ENCODE measurements around the gene INF2. TPM values are rescaled to one million over a fixed set of nuclear protein-coding genes. Genes with fewer than 3 reads are reported as not detected.

INF2 gene
- total and polyA plus RNA-seq, 2 donors (not counting 3 experiments of a cell fraction or from before 2014, with no cell fraction given), result 55.3 to 124 TPM

DNA sequence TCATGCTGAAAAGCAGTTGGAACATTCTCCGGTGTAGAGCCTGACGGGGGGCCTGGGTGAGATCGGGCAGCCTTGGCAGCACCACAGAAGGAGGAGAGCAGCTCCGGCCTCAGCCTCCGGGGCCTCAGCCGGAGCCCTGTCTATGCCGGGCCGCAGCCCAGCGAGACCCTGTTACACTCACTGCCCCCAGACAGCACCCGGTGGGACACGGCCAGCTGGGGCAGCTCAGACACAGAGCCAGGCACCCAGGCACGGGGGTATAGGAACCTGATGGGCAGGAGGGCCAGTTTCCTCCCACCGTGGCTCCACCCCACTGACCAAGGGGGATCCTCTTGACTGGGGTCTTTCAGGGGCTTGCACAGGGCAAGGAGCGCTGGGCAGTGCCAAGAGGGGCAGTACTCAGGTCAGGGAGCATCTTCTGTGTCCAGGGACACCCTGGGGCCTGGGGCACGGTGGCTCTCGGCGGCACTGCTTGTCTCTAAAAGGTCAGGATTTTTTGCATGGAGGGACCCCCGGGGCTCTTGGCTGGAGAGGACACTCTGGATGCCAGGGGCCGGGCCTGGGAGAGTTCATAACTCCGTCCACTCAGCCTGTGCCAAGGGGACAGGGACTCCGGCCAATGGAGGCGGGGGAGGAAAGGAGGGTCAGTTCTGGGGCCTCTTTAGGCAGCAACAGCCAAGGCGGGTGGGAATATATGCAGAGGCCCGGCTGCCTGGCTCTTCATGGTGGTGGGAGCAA, 9.4 kb downstream of the INF2 start:
- Histone ChIP-seq H2AFZ (ENCODE audit: low read depth, low read length) (no peak overlapping the region), H3K27me3 (ENCODE audit: control insufficient read depth in 2 of 2, insufficient read depth in 2 of 2, low read length in 2 of 2) (no peaks in the 10 kb centered on the region), H3K4me2 (ENCODE audit: insufficient read depth, low read length) (no peak overlapping the region), H3K79me2 (ENCODE audit: control insufficient read depth, insufficient read depth, low read length) (peaks cover 67% of the 10 kb centered on the region), H3K27ac (ENCODE audit: insufficient read depth, low read depth, low read length) (no peak overlapping the region), H3K36me3 (ENCODE audit: control insufficient read depth in 2 of 2, extremely low read depth in 1 of 2, insufficient read depth in 2 of 2, low read length in 2 of 2) (peaks cover 10 to 22% of the 10 kb centered on the region in 2 experiments), H3K9me3 (replicated peaks; ENCODE audit: control insufficient read depth, insufficient read depth, low read length) (no peaks in the 10 kb centered on the region), H3K4me1 (ENCODE audit: control insufficient read depth, extremely low read depth, insufficient read depth, low read length) (peaks cover 16% of the 10 kb centered on the region), H3K9me1 (replicated peaks; ENCODE audit: control insufficient read depth, extremely low read depth, insufficient read depth, low read length) (no peaks in the 10 kb centered on the region), H3K4me3 (replicated peaks in 1 of 3; ENCODE audit: insufficient read depth in 1 of 3, low read depth in 1 of 3, low read length in 3 of 3) (no peak overlapping the region), H4K20me1 (replicated peaks; ENCODE audit: control insufficient read depth, extremely low read depth, insufficient read depth, low read length) (no peaks in the 10 kb centered on the region), H3K9ac (replicated peaks; ENCODE audit: extremely low read depth, insufficient read depth, low read length) (no peak overlapping the region)
- no peak for FAIRE-seq
- no peak for DNase-seq (ENCODE audit: low read depth, low spot score)
- dilution Hi-C loops (cut with MboI; ENCODE audit: extremely low pct_ligation_motif_present, low sequenced_read_pairs) (no loop called here), intact Hi-C loops (cut with micrococcal nuclease) (no loop called here)
- TF ChIP-seq POLR2A (IDR thresholded peaks at IDR 0.05; ENCODE audit: low read depth, low read length) (no peak), EZH2 (IDR thresholded peaks at IDR 0.05; ENCODE audit: borderline replicate concordance, low read depth, low read length, severe bottlenecking) (no peak), MYC (IDR thresholded peaks at IDR 0.05; ENCODE audit: low read depth, low read length) (no peak), POLR2AphosphoS5 (IDR thresholded peaks at IDR 0.05; ENCODE audit: insufficient read depth, low read depth, low read length) (no peak), FOS (IDR thresholded peaks at IDR 0.05; ENCODE audit: borderline replicate concordance, insufficient read depth, low read length) (no peak), JUN (IDR thresholded peaks at IDR 0.05; ENCODE audit: borderline replicate concordance, insufficient read depth, insufficient read length, low read depth) (no peak), GATA2 (IDR thresholded peaks at IDR 0.05; ENCODE audit: insufficient read depth, insufficient read length, low read depth, low read length) (no peak)
- TF ChIP-seq, protein P1, sequence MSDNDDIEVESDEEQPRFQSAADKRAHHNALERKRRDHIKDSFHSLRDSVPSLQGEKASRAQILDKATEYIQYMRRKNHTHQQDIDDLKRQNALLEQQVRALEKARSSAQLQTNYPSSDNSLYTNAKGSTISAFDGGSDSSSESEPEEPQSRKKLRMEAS (IDR thresholded peaks at IDR 0.05; ENCODE audit: insufficient read depth, insufficient read length), result no peak
- TF ChIP-seq, protein P2, sequence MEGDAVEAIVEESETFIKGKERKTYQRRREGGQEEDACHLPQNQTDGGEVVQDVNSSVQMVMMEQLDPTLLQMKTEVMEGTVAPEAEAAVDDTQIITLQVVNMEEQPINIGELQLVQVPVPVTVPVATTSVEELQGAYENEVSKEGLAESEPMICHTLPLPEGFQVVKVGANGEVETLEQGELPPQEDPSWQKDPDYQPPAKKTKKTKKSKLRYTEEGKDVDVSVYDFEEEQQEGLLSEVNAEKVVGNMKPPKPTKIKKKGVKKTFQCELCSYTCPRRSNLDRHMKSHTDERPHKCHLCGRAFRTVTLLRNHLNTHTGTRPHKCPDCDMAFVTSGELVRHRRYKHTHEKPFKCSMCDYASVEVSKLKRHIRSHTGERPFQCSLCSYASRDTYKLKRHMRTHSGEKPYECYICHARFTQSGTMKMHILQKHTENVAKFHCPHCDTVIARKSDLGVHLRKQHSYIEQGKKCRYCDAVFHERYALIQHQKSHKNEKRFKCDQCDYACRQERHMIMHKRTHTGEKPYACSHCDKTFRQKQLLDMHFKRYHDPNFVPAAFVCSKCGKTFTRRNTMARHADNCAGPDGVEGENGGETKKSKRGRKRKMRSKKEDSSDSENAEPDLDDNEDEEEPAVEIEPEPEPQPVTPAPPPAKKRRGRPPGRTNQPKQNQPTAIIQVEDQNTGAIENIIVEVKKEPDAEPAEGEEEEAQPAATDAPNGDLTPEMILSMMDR (IDR thresholded peaks at IDR 0.05; ENCODE audit: extremely low read depth in 1 of 2, insufficient read depth in 1 of 2, low read depth in 1 of 2, low read length in 2 of 2), result no peak
- ChIA-PET CTCF (interaction anchor here (1.3 to 2.7 kb wide), 2 partner anchors 18 to 33 kb away, joined by 4 to 8 read pairs; no protein-coding TSS in a partner anchor), POLR2A (no interaction called here)
- BruUV-seq (replicated peaks), result no TSS peak

Data from endothelial cell of umbilical vein (primary cell).